Caki2 (cell line): Measurements from ENCODE around the gene RAB3A. TPM values are rescaled to one million over a fixed set of nuclear protein-coding genes. Genes with fewer than 3 reads are reported as not detected.
"Not testable (repeated sequence)": the region's sequence is repeated elsewhere in the genome, so short reads cannot be mapped to it uniquely, and the experiment has no call there.

Experiments
- DNase-seq: peaks from one replicate; pipeline ENCODE4 v3.0.0-alpha.2; 2015; ENCODE audit warnings: low read depth
- in situ Hi-C: cut with HindIII; loops from 2 replicates; pipeline ENCODE4 v1.10.0; 2016; ENCODE audit warnings: low sequenced_read_pairs, low pct_unique_long_range_greater_than_20kb, mixed read lengths
- total RNA-seq: library from RNA; depleted of rRNA; stranded (reverse); fragments of >200 nt; shearing (Covaris generic); gene quantifications from 2 replicates; pipeline ENCODE4 v1.2.3, GENCODE V29; 2014; ENCODE audit warnings: low replicate concordance

The RAB3A gene
- total RNA-seq, 1 experiment from 2014 or later = 0.84 TPM

- DNase-seq = no peak
- in situ Hi-C loops = no loop called here
Observed at GRCh38 chr19:18225355-18225701, 21.5 kb upstream of the RAB3A start.

GRCh38 chr19:18224525-18225354, 20.9 kb upstream of the RAB3A start:
- peak; percentile 89 for DNase-seq
- in situ Hi-C loops = no loop called here

- in situ Hi-C loops = no loop called here
- DNase-seq = peak; percentile 74
Observed at GRCh38 chr19:18223860-18224524, 20.1 kb upstream of the RAB3A start.

- in situ Hi-C loops = no loop called here
- no peak for DNase-seq
Observed at GRCh38 chr19:18221815-18222725, 18.2 kb upstream of the RAB3A start.

- in situ Hi-C loops = no loop called here
- no peak for DNase-seq
Observed at GRCh38 chr19:18220632-18221275, 16.9 kb upstream of the RAB3A start.

GRCh38 chr19:18219911-18220631, 16.2 kb upstream of the RAB3A start:
- in situ Hi-C loops = no loop called here

GRCh38 chr19:18218600-18218999, 14.8 kb upstream of the RAB3A start:
- DNase-seq = no peak
- in situ Hi-C loops = no loop called here

More at GRCh38 chr19:18219911-18220631, 16.2 kb upstream of the RAB3A start:
- DNase-seq = no peak

- in situ Hi-C loops = no loop called here
- DNase-seq = no peak
Observed at GRCh38 chr19:18218159-18218558, 14.3 kb upstream of the RAB3A start.

GRCh38 chr19:18216789-18217188, 12.9 kb upstream of the RAB3A start:
- DNase-seq = no peak
- in situ Hi-C loops = no loop called here

GRCh38 chr19:18214779-18215433, 11.1 kb upstream of the RAB3A start:
- no peak for DNase-seq
- in situ Hi-C loops = no loop called here

- in situ Hi-C loops = no loop called here
- DNase-seq = no peak
Observed at GRCh38 chr19:18211683-18212082, 7.8 kb upstream of the RAB3A start.

GRCh38 chr19:18209912-18210311, 6.1 kb upstream of the RAB3A start:
- in situ Hi-C loops, DNase-seq: not testable (repeated sequence)

- in situ Hi-C loops = no loop called here
- DNase-seq = no peak
Observed at GRCh38 chr19:18208098-18208951, 4.5 kb upstream of the RAB3A start.

- DNase-seq = no peak
- in situ Hi-C loops = no loop called here
Observed at GRCh38 chr19:18206018-18206417, 2.2 kb upstream of the RAB3A start.

- no peak for DNase-seq
- in situ Hi-C loops = no loop called here
Observed at GRCh38 chr19:18205200-18205892, 1.5 kb upstream of the RAB3A start.
